GM12864 (cell line): ENCODE measurements around the gene DCC.

Experiments used
- DNase-seq: peaks from one replicate; pipeline ENCODE4 v3.0.0-alpha.2; 2011; ENCODE audit warnings: low read depth
- H3K4me3 ChIP-seq: 2 replicates; pipeline ENCODE4 v1.5.1; 2011; ENCODE audit warnings: mild to moderate bottlenecking, low read depth, low read length, control low read depth
- TF ChIP-seq, protein P1 (sequence below): IDR thresholded peaks from 2 replicates; pipeline ENCODE4 v1.5.1; 2011; ENCODE audit warnings: low read depth, mild to moderate bottlenecking, moderate library complexity, low read length, control low read depth, inconsistent platforms; ENCODE audit errors: missing control alignments

The DCC gene

GRCh38 chr18:52700816-52701215 lies 360.8 kb downstream of the DCC start:
- no peak overlapping the region for H3K4me3 ChIP-seq
- TF ChIP-seq, protein P1, sequence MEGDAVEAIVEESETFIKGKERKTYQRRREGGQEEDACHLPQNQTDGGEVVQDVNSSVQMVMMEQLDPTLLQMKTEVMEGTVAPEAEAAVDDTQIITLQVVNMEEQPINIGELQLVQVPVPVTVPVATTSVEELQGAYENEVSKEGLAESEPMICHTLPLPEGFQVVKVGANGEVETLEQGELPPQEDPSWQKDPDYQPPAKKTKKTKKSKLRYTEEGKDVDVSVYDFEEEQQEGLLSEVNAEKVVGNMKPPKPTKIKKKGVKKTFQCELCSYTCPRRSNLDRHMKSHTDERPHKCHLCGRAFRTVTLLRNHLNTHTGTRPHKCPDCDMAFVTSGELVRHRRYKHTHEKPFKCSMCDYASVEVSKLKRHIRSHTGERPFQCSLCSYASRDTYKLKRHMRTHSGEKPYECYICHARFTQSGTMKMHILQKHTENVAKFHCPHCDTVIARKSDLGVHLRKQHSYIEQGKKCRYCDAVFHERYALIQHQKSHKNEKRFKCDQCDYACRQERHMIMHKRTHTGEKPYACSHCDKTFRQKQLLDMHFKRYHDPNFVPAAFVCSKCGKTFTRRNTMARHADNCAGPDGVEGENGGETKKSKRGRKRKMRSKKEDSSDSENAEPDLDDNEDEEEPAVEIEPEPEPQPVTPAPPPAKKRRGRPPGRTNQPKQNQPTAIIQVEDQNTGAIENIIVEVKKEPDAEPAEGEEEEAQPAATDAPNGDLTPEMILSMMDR, result no peak
- DNase-seq, result no peak

DNA sequence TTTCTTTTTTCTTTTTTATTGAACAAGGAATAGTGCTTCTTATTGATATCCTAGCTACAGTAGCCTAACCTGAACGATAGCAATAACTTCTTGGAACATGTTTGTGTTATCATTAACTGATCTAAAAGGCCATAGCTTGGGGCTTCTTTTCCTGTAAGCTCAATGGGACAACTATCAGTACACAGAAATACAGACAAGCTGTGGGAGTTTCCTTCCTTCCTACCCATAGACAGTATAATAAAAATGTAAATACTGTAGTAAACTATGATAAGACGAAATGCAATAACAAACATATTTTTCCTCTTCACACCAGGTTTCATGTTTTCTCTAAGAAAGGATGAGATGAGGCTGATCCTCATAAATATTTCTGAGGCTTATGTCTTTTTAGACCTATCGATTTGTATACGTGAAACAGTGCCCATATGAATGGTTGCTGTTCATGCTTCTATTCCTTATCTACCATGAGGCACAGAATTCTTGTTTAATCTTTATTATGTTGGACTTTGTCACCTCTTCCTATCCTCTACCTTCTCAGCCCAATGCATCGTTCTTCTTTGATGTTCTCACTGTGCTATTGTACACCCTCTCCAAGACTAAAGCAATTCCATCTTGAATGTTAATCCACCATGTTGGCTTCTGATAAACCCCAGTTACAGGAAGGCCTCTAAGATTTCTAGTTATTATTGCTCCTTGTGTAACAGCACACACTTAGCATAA lies 361.4 kb downstream of the DCC start:
- no peak for DNase-seq
- TF ChIP-seq, protein P1, result no peak
- H3K4me3 ChIP-seq, result no peak overlapping the region

DNA sequence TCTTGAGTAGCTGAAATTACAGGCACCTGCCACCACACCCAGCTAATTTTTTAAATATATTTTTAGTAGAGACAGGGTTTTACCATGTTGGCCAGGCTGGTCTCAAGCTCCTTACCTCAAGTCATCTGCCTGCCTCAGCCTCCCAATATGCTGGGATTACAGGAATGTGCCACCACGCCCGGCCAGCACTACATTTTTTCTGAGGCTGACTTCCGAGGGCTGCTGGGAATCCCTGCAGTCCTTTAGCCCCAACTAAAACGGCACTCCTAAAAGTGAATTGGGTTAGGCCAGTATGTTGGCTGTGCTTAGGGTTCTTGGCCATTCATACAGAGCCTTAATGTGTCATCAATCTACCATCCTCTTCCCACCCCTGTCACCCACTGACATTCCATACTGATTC lies 375.4 kb downstream of the DCC start:
- no peak overlapping the region for H3K4me3 ChIP-seq
- DNase-seq, result no peak
- TF ChIP-seq, protein P1, result no peak

- no peak for DNase-seq
- TF ChIP-seq, protein P1, result no peak
- H3K4me3 ChIP-seq, result no peak overlapping the region
Observed at GRCh38 chr18:52715991-52716390, 376.0 kb downstream of the DCC start.

GRCh38 chr18:52716973-52717372 lies 377.0 kb downstream of the DCC start:
- H3K4me3 ChIP-seq, result no peak overlapping the region
- no peak for DNase-seq
- TF ChIP-seq, protein P1, result no peak

DNA sequence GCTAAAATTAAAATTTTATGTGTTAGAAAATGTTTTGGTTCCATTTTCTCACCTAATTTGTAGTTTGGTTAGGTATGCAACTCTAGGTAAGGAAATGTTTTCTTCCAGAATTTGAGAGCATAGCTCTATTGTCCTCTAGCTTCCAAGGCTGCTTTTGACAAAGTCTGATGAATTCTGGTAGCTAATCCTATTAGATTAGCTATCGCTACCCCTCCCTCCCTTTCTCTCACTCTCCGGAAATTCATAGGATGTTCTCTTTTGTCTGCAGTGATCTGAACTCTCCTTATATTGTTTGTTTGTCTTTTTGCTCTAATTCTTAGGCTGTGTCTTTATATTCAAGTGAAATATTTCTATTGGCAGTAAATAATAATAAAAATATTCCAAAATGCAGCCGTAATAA lies 382.9 kb downstream of the DCC start:
- DNase-seq, result no peak
- H3K4me3 ChIP-seq, result no peak overlapping the region
- TF ChIP-seq, protein P1, result no peak

GRCh38 chr18:52723550-52723970 lies 383.6 kb downstream of the DCC start:
- H3K4me3 ChIP-seq, result no peak overlapping the region
- TF ChIP-seq, protein P1, result no peak
- DNase-seq, result no peak
